ENCODE results near the gene CCDC90B.

GRCh38 chr11:83249445-83249844, 36.7 kb downstream of the CCDC90B start:
- TF ChIP-seq CTCF (IDR thresholded peaks at IDR 0.05; ENCODE audit: borderline replicate concordance, extremely low read depth, low read length, poor library complexity, severe bottlenecking) (no peak), EZH2 (IDR thresholded peaks at IDR 0.05; ENCODE audit: borderline replicate concordance, low read depth, low read length, severe bottlenecking) (no peak)

All from DND-41 (cell line).